GM12878 (cell line): ENCODE results near the gene GSTM4. TPM values are rescaled to one million over a fixed set of nuclear protein-coding genes. Genes with fewer than 3 reads are reported as not detected.

Experiments used
- ATAC-seq: fragments of 200-7000 bp; cut with Tn5 transposase; 3 replicates; pipeline ENCODE4 v1.9.1; 2020; ENCODE audit warnings: mild to moderate bottlenecking, moderate library complexity
- BruUV-seq: library from RNA; stranded (reverse); fragments of 400-500 nt; replicated peaks from 2 replicates; lab custom pipeline; 2021; lab: Mats Ljungman, UMichigan
- CTCF ChIA-PET: fragments of 300-600 bp; sonication (Branson Sonifier 250); formaldehyde crosslinking; extraction: SDS; loops from one replicate; lab custom pipeline; 2021; ENCODE audit warnings: inconsistent platforms; lab: Yijun Ruan, JAX
- POLR2A ChIA-PET: fragments of 350-600 bp; formaldehyde crosslinking; extraction: SDS; loops from one replicate; lab custom pipeline; 2021; ENCODE audit warnings: inconsistent platforms; lab: Charles Lee
- RAD21 ChIA-PET: fragments of 300-600 bp; sonication (Branson Sonifier 250); formaldehyde crosslinking; loops from one replicate; lab custom pipeline; 2023; ENCODE audit warnings: antibody characterized with exemption; ENCODE audit not compliant: unreplicated experiment; lab: Charles Lee
- SMC1A ChIA-PET: fragments of 300-600 bp; sonication (Branson Sonifier 250); formaldehyde crosslinking; loops from one replicate; lab custom pipeline; 2023; ENCODE audit not compliant: unreplicated experiment, uncharacterized antibody; lab: Charles Lee
- DNase-seq: peaks from one replicate; pipeline ENCODE4 v3.0.0-alpha.2; 2011; ENCODE audit warnings: low read depth, low spot score
- FAIRE-seq: peaks from 3 replicates; lab custom pipeline; 2011; peaks lifted over from hg19 to GRCh38; lab: Jason Lieb, UNC
- H2AFZ ChIP-seq: 2 replicates; pipeline ENCODE4 v1.6.0; 2011; ENCODE audit warnings: low read depth, low read length, control low read depth; ENCODE audit not compliant: control insufficient read depth
- H3K27ac ChIP-seq: 2 replicates; pipeline ENCODE4 v1.5.1; 2011; ENCODE audit warnings: control low read depth; ENCODE audit not compliant: control insufficient read depth, insufficient read depth
- H3K27me3 ChIP-seq, 2 experiments: replicated peaks in 1 of 2; 2 replicates each; pipeline versions ENCODE4 v1.6.0 to v1.6.1; 2011; ENCODE audit warnings: low read length in 1 of 2; ENCODE audit not compliant: control insufficient read depth in 2 of 2, insufficient read depth in 2 of 2
- H3K36me3 ChIP-seq, 2 experiments: 2 replicates each; pipeline ENCODE4 v1.5.1; 2011; ENCODE audit warnings: low read length in 1 of 2; ENCODE audit not compliant: control insufficient read depth in 2 of 2, insufficient read depth in 2 of 2
- H3K4me1 ChIP-seq: 2 replicates; pipeline ENCODE4 v1.6.1; 2011; ENCODE audit warnings: mild to moderate bottlenecking, low read length, moderate library complexity, mixed read lengths; ENCODE audit not compliant: control insufficient read depth, insufficient read depth
- H3K4me2 ChIP-seq: 2 replicates; pipeline ENCODE4 v1.6.0; 2011; ENCODE audit warnings: control low read depth; ENCODE audit not compliant: control insufficient read depth, insufficient read depth
- H3K4me3 ChIP-seq: fragments of 200-600 bp; sonication (generic); 2 replicates; pipeline ENCODE4 v1.5.1; 2016
- H3K79me2 ChIP-seq: 2 replicates; pipeline ENCODE4 v1.6.0; 2011; ENCODE audit warnings: low read length; ENCODE audit not compliant: control insufficient read depth, insufficient read depth
- H3K9ac ChIP-seq: 2 replicates; pipeline ENCODE4 v1.8.0; 2011; ENCODE audit warnings: low read length, control low read depth, mixed read lengths; ENCODE audit not compliant: control insufficient read depth, insufficient read depth
- H3K9me3 ChIP-seq: replicated peaks from 3 replicates; pipeline ENCODE4 v1.5.1; 2011; ENCODE audit warnings: mild to moderate bottlenecking, low read length; ENCODE audit not compliant: control insufficient read depth, insufficient read depth
- H4K20me1 ChIP-seq: 2 replicates; pipeline ENCODE4 v1.6.0; 2011; ENCODE audit not compliant: control insufficient read depth, insufficient read depth
- CTCF ChIP-seq, 3 experiments: IDR thresholded peaks in 2 of 3; conservative IDR thresholded peaks in 1 of 3; 2 replicates each; pipeline ENCODE4 v1.5.1; 2011; ENCODE audit warnings: low read depth in 3 of 3, low read length in 3 of 3, mild to moderate bottlenecking in 3 of 3, control low read depth in 2 of 3, moderate library complexity in 2 of 3, inconsistent platforms in 1 of 3, mixed read lengths in 1 of 3; ENCODE audit not compliant: control insufficient read depth in 2 of 3, insufficient read depth in 1 of 3; ENCODE audit errors: extremely low read depth in 1 of 3
- WGBS: methylation state at CpG from one replicate; pipeline ENCODE4 v1.1.6; 2016; ENCODE audit warnings: low lambda C conversion rate; ENCODE audit not compliant: insufficient replicate concordance, insufficient coverage; ENCODE audit errors: missing lambda C conversion rate; 5-methylcytosine and 5-hydroxymethylcytosine counted together
- in situ Hi-C: fragments of 300-500 bp; cut with MboI; formaldehyde crosslinking; loops from 9 replicates; pipeline ENCODE4 v1.14.3; 2018; ENCODE audit warnings: mixed read lengths
- intact Hi-C: fragments of 100-400 bp; cut with micrococcal nuclease; formaldehyde crosslinking; loops from one replicate; pipeline ENCODE4 v1.14.2; 2022; ENCODE audit not compliant: unreplicated experiment
- polyA plus RNA-seq, 11 experiments: library from polyadenylated mRNA; depleted of rRNA in 4 of 11; unstranded in 6 of 11; stranded (reverse) in 5 of 11; fragments of >200 nt; fragmentation: Nextera tagmentation in 4 of 11; fragmentation: Illumina TruSeq in 1 of 11; extraction: Ambion mirVana in 4 of 11; extraction: Trizol in 1 of 11; gene quantifications; 1 replicate in 1 of 11; 2 replicates in 10 of 11; pipeline versions ENCODE4 v1.2.1 to v1.2.3, GENCODE V29; 2011 to 2016; ENCODE audit warnings: inconsistent platforms in 2 of 11, missing spikeins in 2 of 11, low read depth in 1 of 11
- total RNA-seq, 4 experiments: library from RNA; depleted of rRNA in 3 of 4; stranded (reverse); fragments of >200 nt in 3 of 4; fragmentation: Illumina TruSeq in 1 of 4; extraction: Trizol in 1 of 4; gene quantifications; 2 replicates each; pipeline versions ENCODE4 v1.2.1 to v1.2.3, GENCODE V29; 2013 to 2021
- TF ChIP-seq, protein P1 (sequence below): fragments of 450-650 bp; IDR thresholded peaks from 2 replicates; pipeline ENCODE4 v1.6.1; 2018; ENCODE audit warnings: mild to moderate bottlenecking, low read depth, moderate library complexity; ENCODE audit not compliant: partially characterized antibody

The GSTM4 gene
- total and polyA plus RNA-seq, 10 of the 15 experiments (the other 5 are each of a cell fraction or from before 2014, with no cell fraction given) = 14.3 to 37.2 (median 23.0) TPM

DNA sequence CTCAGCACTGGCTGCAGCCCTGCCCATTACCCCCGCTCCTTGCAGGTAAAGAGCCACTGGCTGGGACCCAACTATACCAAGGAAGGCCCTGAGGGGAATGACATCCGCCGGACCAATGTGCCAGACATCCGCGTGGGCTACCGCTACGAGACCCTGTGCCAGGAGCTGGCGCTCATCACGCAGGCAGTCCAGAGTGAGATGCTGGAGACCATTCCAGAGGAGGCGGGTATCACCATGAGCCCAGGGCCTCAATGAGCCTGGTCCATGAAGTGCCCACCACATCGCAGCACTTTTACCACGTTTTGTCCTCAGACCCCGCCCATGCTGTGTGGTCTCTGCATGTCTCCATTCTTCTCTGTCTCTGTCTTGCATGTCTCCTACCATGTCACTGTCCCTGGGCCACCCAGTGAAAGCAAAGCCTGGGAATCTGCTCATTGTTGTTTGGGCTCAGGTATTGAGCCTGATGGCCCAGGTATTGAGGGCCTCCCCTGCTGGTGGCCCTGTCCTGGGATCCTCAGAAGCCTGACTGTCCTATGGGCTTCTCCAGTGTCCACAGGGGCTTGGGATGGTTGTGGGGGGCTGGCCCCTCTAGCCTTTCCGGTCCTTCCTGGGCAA is 24.9 kb upstream of the GSTM4 start:
- ChIA-PET SMC1A (interaction anchor here (1.0 to 5.4 kb wide), 5 partner anchors 9 to 85 kb away, joined by 3 to 36 read pairs (median 4); partner anchors contain the start of gene GNAI3), POLR2A (interaction anchor here (1.7 kb wide), 1 partner anchor 85 kb away, joined by 6 read pairs; no protein-coding TSS in a partner anchor), CTCF (interaction anchor here (0.6 to 6.3 kb wide), 16 partner anchors 9 to 1840 kb away, joined by 3 to 75 read pairs (median 6); partner anchors contain the start of genes AHCYL1, AMPD2, GNAI3 and GNAT2), RAD21 (interaction anchor here (0.6 to 4.3 kb wide), 8 partner anchors 9 to 354 kb away, joined by 3 to 59 read pairs (median 4); partner anchors contain the start of genes AHCYL1 and GNAI3)
- BruUV-seq = no TSS peak
- H3K79me2 ChIP-seq = no peaks in the 10 kb centered on the region
- H3K27ac ChIP-seq = no peak overlapping the region
- H3K9me3 ChIP-seq = no peaks in the 10 kb centered on the region
- H3K4me2 ChIP-seq = no peak overlapping the region
- FAIRE-seq = no peak
- H2AFZ ChIP-seq = no peak overlapping the region
- peaks cover 14% of the 10 kb centered on the region for H3K4me1 ChIP-seq
- intact Hi-C loops (no loop called here), in situ Hi-C loops (no loop called here)
- H3K4me3 ChIP-seq = no peak overlapping the region
- ATAC-seq = no peak
- H3K9ac ChIP-seq = no peak overlapping the region
- H4K20me1 ChIP-seq = no peaks in the 10 kb centered on the region
- DNase-seq = no peak
- H3K36me3 ChIP-seq = peaks cover 8 to 29% of the 10 kb centered on the region in 2 experiments; a peak in 3 of 4 replicates
- WGBS = over 99% methylated on average over 14 of the region's 14 CpGs
- no peaks in the 10 kb centered on the region for H3K27me3 ChIP-seq
- TF ChIP-seq, protein P1, sequence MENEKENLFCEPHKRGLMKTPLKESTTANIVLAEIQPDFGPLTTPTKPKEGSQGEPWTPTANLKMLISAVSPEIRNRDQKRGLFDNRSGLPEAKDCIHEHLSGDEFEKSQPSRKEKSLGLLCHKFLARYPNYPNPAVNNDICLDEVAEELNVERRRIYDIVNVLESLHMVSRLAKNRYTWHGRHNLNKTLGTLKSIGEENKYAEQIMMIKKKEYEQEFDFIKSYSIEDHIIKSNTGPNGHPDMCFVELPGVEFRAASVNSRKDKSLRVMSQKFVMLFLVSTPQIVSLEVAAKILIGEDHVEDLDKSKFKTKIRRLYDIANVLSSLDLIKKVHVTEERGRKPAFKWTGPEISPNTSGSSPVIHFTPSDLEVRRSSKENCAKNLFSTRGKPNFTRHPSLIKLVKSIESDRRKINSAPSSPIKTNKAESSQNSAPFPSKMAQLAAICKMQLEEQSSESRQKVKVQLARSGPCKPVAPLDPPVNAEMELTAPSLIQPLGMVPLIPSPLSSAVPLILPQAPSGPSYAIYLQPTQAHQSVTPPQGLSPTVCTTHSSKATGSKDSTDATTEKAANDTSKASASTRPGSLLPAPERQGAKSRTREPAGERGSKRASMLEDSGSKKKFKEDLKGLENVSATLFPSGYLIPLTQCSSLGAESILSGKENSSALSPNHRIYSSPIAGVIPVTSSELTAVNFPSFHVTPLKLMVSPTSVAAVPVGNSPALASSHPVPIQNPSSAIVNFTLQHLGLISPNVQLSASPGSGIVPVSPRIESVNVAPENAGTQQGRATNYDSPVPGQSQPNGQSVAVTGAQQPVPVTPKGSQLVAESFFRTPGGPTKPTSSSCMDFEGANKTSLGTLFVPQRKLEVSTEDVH = no peak
- 0 out of 6 replicates have a peak, but pooled peaks of 1 of the 3 experiments have one; percentile 1 for TF ChIP-seq CTCF (IDR thresholded peaks at IDR 0.05 in 2 of 3, conservative IDR thresholded peaks at IDR 0.05 in 1 of 3; ENCODE audit: control insufficient read depth in 2 of 3, extremely low read depth in 1 of 3, insufficient read depth in 1 of 3, low read depth in 3 of 3, low read length in 3 of 3)
